HG03175 (cell line): ENCODE results near the gene HMGB1.
A peak's percentile ranks its signal among the peaks of the same experiment; 100 is the strongest.

Experiments used
- ATAC-seq: cut with Tn5 transposase; IDR thresholded peaks from one replicate; pipeline ENCODE4 v1.9.1; 2021; ENCODE audit warnings: mild to moderate bottlenecking, moderate library complexity; ENCODE audit not compliant: unreplicated experiment

The HMGB1 gene

DNA sequence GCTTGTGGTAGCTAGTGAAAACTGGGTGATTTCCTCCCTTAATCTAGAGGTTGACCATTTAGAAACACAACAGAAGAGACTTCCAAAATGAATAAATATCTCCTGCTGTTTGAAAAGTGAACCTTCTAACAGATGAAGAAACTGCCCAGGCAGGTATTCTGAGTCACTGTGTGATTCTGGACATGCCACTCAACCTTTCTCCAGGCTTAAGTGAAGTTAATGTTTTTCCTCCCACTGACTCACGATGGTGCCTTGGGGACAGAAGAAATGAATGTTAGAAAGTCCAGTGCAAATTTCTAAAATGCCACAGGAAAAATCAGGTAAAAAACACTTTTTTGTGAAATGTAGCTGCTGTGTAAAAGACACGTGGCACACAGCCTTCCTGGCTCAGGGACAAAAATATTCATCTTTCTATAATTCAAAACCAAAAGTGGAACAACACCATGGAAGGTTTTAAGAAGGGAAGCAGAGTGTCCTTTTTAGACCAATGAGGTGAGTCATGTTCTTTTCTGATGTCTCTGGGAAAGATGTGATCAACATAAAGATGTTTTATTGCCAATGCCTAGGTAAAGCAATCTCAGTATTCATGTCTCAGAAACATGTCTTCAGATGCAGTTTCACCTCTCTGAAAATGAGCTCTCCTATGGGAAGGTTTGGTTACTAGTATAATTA, 34.3 kb downstream of the HMGB1 start:
- ATAC-seq: no peak

DNA sequence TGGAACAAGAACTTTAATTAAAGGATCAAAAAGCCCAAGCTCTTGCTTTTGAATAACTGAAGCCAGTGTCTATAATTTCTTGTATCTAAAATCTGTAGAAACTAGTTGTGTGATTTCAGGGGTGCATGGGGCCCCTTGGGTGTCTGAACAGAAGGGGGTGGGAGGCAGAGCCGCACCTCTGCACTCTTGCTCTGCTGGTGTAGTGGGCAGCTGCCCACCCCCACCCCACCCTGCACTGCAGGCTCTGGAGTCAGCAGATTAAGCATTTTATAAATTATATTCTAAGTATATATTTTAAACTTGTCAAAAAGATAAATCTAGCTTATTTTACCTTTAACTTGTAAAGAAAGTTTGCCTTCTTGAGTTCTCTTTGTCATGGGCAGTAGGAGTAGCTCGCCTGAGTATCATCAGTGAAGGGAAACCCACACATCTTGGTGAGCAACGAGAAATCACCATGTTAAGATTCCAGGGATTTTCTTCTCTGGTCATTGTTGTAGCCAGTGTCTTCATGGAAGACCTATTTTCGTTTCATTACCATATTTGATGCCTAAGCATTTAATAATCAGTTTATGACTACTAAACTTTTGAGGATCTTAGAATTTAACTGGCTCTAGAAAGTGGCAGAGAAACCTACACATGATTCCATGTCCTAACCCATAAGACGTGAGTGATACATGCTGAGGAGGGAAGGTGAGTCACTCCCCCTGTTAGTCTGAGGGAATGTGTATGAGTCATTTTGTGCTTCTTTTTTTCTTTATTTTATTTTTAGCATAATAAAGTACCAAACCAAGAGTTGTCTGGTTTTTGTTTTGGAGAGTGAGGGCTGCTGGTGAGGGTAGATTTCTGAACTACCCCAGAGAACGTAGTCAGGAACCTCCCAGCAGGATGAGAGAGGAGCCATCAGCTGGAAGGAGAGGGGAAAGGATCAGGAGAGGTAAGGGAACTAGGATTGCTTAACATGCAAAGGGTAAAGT, 35.7 kb downstream of the HMGB1 start:
- peak; percentile 79 for ATAC-seq

DNA sequence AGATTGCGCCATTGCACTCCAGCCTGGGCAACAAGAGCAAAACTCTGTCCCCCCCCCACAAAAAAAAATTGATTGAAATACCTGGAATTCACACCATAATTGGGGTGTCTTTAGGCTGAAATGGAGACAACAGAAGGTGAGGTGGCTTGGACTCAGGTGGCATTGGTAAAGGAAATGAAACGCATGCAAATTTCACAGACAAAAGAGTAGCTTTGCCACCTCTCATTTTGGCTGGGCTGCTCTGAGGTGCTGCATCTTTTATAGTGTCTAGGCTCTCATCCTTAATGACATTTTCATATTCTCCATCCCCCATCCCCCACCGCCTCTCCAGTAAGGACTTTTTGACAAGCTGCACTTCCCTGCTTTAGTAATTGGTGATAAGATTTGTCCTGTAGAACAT, 36.5 kb downstream of the HMGB1 start:
- ATAC-seq: no peak

DNA sequence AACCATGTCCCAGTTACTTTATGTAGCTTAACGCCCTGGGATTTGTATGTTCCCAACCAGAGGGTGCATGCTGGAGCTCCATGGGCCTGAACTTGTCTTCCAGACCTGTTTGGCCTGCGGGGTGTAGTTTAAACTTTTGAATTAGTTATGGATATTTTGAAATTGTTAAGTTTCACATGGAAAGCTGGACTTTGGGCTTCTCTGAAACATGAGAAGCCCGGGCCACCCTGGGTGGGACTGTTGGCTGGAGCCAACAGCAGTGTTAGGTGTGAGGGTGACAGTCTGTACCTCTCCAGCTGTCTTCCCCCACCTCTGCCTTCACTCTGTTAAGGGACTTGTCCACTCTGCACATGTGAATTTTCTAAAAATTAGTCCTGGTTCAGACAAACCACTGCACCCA, 41.8 kb downstream of the HMGB1 start:
- ATAC-seq: no peak

DNA sequence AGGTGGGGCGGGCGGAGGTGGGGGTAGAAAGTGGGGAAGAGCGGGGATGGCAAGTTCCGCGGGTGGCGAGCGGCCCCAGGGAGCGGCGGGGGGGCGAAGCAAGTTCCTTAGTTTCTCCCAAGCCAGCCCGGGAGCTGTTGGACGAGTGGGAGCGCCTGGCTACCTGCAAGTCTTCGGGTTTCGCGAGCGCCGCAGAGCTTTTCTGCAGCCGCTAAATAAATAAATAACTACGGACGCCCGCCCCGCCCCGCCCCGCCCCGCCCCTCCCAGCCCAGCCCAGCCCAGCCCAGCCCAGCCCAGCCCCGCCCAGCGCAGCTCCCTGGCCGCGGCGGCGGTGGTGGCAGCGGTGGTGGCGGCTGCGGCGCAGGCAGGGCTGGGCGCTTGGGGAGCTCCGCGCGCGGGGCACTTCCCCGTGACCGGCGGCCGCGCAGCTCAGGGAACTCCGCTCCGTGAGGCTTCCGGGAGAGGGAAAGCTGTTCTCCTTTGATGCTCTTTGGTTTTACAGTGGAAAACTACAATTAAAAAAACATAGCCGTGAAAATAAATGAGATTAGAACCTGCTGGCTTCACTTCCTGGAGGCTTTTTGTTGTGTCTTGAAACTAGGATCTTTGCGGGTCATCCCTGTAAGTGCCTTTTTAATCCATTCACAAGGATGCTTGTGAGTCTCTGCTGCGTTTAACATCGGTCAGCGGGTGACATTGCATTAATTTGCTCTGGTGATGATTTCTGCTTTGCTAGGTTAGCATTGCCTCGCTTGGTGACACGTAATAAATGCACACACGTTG, 43.5 kb downstream of the HMGB1 start, which contains the start of gene UBE2L5:
TSS of gene UBE2L5 (plus strand) at position 440 of the 786 bp plus-strand sequence. CDS start 5,498 bp downstream, outside the sequence.
- ATAC-seq: peak; percentile 79

DNA sequence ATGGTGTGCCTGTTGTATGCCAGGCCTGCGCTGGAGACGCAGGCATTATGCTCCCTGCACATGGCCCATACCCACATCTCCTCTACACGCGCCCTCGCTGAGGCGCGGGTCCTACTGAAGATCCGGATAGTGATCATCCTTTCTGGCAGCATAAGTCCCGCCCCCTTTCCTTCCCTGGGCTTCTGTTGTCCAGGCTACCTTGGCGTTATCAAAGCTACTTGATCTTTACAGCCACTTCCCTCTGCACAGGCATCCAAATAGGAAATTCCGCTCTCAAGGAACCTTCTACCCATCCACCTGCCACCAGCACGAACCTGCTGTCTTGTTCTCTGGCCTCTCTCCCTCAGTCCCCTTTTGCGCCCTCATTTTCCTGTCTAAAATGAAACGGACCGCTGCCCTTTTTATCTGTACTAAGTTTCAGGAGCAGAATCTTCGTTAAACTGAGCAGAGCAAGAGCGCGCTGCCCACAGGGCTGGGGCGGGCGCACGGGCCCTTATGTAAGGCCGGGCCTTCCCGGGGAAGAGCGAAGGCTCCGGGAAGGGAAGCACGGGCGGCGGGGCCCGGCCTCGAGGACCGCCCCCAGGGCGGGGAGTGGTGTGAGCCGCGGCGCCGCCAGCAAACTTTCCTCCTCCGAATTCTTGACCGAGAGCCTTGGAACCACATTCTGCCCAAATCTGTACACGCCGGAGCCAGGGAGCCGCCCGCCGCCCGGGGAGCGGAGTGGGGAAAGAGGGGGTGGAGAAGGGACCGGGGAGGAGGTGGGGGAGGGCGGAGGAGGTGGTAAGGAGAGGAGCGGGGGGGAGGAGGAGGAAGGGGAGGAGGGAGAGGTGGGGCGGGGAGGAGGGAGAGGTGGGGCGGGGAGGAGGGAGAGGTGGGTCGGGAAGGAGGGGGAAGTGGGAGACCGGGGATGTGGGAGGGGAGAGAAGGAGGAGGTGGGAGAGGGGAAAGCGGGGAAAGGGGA, 44.4 kb downstream of the HMGB1 start:
- peak; percentile 34 for ATAC-seq

DNA sequence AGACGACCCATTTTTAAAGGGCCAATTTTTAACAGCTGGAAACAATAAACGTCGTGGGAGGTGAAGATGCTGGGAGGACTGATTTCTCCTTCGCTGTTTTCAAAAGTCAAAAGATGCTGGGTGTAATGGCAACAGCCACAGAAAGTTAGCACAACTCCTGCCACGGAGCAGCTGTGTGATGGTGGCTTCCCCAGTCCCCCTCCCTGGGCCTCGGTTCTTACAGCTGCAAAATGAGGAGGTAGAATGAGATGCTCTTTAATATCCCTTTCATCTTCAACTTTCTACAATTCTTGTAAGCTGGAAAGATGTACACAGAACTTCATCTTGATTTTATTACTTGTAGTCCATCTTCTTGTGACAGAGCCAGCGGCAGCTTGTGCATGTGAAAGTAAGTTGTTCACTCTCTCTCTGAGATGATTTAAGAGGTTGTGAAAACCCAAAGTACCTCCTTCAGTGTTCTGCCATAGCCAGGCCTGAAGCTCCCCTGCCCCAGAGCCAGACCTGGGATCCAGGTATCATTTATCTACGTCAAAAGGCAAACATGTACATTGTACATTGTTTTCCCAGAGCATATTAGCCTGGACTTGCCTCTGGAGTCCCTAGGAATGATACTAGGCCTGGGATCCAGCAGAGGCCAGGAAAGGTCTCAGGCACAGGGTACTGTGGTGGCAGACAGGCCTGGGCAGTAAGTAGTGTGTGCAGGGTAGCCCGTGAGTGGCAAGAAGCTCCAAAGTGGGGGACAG, 46.8 kb downstream of the HMGB1 start:
- no peak for ATAC-seq

DNA sequence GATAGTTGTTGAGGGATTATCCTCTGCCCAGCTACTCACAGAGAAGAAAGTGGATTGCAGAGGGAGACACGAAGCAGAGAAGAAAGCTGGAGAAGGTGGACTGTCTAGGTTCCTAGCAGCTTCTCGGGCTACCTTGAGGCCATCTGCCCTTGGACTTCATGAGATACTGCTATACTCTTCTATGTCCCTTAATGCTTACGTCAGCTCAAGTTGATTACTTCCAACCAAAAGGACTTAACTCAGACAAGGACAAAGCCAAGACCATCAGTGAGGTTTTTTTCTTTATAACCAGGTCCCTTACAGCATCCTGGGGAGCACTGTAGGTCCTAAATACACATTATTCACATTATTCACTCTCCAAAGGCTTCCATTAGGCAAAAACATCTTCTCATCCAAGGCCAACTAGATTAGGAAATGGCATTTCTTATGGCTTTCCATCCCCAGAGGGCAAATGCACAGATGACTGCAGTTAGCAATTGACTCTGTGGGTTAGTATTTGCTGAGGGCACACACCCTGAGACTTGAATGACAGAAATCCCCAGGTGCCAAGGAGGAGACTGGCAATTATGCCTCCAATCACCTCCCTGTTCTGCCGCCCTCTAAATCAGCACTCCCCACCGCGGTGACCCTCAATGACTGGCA, 47.5 kb downstream of the HMGB1 start:
- no peak for ATAC-seq

DNA sequence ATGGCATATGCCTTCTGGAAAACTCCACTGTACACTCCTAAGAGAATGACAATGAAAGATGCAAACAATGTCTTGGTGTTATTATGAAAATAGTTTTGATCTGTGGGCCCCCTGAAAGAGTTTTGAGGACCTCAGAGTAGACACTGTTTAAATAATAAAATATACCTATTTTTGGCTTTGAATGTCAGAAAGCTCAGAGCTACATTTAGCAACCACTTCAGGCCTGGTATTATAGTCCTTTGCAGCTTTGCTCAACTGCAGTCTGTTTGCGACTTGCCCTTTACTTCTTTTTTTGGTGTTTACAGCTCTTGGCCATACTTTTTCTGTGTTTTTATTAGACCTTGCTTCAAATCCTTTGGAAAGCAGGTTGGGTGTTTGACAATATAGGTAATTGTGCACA, 49.3 kb downstream of the HMGB1 start:
- no peak for ATAC-seq

DNA sequence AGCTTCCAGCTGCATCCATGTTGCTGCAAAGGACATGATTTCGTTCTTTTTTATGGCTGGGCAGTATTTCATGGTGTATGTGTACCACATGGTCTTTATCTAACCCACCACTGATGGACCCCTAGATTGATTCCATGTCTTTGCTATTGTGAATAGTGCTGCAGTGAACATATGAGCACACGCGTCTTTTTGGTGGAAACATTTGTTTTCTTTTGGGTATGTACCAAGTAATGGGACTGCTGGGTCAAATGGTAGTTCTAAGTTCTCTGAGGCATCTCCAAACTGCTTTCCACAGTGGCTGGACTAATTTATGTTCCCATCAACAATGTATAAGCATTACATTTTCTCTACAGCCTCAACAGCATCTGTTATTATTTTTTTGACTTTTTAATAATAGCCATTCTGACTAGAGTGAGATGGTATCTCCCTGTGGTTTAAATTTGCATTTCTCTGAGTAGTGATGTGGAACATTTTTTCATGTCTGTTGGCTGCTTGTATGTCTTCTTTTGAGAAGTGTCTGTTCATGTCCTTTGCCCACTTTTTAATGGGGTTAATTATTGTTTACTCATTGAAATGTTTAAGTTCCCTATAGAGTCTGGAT, 50.2 kb downstream of the HMGB1 start:
- peak; percentile 89 for ATAC-seq

DNA sequence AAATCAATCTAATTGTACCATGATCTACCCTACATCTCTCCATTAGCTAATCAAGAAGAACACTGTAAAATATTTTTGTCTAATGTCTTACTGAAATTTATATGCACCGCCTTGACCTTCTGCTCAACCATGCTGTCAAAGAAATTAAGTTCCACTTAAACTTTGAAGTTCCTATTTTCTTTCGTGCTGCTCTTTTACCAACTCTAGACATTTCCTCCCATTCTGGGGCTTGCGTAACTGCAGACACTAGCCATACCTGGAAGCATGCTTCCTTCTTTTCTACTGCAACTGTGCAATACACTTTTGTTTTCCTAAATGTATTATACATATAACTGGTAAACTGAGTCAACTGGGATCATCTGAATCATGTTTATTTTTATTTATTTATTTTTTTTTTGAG, 51.9 kb downstream of the HMGB1 start:
- ATAC-seq: no peak

DNA sequence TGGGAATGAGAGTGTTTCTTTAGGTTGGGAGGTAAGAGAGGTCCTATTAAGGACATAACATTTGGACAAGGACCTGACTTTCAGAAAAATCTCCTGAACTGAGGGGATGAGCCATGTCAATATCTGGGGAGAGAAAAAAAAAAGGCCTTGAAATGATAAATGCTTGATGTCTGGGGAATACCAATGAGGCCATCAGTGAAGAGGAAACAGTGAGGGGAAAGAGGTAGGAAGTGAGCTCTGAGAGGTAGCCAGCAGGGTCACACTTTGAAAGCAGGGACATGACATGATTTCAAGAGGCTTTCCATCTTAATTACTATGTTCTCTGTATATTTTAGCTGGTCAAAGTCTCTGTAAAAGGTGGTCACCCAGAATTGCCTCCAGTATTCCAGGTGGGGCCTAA, 53.4 kb downstream of the HMGB1 start:
- no peak for ATAC-seq

DNA sequence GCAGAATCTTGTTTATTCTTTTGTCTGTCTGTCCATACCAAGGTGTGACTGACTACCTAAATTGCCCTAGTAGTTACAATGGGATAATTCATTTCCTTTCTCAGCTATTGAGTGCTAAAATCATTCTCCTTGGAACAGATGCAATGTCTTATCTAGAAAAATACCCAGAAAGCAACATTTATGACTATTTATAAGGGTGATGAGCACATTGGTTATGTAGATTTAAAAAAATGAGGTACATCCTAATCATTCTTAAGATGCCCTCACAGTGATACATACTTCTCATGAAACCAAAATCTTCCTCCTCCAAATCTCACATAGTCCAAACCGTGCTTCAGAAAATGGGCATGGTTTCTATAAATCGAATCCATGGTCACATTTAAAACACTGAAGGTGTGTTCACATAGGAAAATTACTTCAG, 55.0 kb downstream of the HMGB1 start:
- ATAC-seq: no peak

DNA sequence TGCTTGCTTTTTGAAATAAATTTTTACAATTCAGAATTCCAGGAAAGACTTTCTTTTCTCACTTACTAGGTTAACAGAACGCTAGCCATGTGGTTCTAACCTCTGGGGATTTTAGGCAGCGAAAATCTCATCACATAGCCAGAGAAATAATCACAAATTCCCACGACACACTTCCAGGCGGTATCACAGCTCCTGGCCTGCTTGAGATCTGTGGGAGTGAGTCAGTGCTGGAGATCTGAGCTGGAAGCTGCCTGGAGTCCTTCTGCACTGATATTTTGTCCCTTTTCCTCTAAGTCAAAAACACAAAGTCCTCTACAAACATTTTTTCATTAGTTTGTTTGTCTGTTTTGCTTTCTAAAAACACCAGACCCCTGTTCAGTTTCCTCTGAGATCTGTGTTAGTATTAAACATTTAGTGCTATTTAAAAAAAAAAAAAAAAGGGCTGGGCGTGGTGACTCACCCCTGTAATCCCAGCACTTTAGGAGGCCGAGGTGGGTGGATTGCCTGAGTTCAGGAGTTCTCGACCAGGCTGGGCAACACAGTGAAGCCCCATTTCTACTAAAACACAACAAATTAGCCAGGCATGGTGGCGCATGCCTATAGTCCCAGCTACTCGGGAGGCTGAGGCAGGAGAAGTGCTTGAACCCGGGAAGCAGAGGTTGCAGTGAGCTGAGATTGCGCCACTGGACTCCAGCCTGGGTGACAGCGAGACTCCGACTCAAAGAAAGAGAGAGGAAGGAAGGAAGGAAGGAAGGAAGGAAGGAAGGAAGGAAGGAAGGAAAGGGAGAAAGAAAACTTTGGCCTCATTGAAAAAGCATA, 55.6 kb downstream of the HMGB1 start:
- no peak for ATAC-seq

DNA sequence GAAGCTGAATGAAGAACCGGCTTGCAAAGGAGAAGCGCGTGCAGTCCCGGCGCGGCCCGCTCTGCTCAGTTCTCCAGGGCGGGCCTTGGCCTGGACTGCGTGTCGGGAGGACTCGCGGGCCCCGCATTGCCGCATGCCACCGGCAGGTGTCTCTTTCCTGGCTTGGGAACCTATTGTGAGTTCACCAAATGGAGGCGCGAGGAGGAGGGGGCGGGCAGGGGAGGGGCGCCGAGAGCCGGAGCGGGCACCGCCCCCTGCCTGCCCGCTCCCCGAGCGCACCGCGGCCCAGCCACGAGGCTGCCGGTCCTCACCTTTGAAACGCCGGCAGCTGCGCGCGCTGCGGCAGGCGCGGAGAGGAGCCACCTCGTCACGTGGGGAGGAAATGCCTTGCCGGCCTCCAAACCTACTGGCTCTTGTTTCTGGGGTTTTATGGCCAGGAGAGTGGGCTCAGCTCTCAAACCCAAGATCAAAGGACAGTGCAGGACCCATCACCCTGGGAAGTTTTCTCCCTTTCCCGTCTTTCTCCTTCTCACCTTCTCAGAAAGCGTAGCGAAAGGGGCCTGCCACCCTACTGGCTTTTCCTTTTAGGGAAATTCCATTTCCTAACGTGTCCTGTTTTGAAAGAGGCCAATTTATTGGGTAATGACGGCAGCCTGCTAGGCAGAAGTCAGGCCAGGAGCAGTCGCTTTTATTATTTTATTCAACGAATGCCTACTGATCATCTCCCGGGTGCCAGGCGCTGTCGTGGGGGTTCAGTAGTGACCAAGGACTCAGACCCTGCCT, 57.2 kb downstream of the HMGB1 start:
- ATAC-seq: peak; percentile 88

DNA sequence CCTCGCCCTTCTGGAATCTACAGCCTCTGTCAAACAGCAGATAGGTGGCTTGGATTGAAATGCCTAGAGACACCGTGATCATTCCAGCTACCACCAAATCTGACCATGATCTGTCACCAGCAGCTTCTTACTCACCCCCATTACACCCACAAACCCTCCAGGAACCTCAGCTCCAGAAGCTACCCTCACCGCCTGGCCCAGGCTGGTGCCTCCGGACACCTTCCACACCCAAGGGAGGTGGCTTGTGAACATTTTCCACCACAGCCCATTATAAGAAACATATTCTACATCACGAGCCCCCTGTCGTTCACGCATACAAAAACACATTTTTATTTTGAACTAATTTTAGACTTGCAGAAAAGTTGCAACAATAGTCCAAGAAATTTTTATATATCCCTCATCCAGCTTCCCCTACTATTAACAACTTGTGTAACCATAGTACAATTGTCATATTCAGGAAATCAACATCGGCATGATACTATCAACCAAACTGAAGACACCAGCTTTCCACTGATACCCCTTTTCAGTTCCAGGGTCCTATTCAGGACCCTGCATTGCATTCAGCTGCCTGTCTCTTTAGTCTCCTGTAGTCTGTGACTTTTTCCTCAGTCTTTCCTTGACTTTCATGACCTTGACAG, 58.8 kb downstream of the HMGB1 start:
- ATAC-seq: no peak
